MCF 10A (cell line): ENCODE measurements around the gene SOCS7. TPM values are rescaled to one million over a fixed set of nuclear protein-coding genes. Genes with fewer than 3 reads are reported as not detected.

Experiments used
- BruUV-seq: library from RNA; stranded (reverse); fragments of 400-500 nt; replicated peaks from 2 replicates; lab custom pipeline; 2021; lab: Mats Ljungman, UMichigan
- CTCF ChIA-PET: fragments of 300-600 bp; sonication (Branson Sonifier 250); formaldehyde crosslinking; extraction: SDS; loops from one replicate; lab custom pipeline; 2021; ENCODE audit warnings: antibody characterized with exemption, inconsistent platforms; lab: Yijun Ruan, JAX
- POLR2A ChIA-PET: fragments of 300-600, 350-650 bp; sonication (Branson Sonifier 250); formaldehyde crosslinking; extraction: SDS; loops from one replicate; lab custom pipeline; 2020; ENCODE audit warnings: antibody characterized with exemption, inconsistent platforms; lab: Yijun Ruan, JAX
- DNase-seq: peaks from one replicate; pipeline ENCODE4 v3.0.0-alpha.2; 2018; ENCODE audit not compliant: unreplicated experiment
- H3K27ac Mint-ChIP-seq: one replicate; pipeline ENCODE4 v1.8.0; 2022; ENCODE audit warnings: mild to moderate bottlenecking, low read depth, mixed read lengths; ENCODE audit not compliant: unreplicated experiment
- H3K27me3 Mint-ChIP-seq: one replicate; pipeline ENCODE4 v1.8.0; 2022; ENCODE audit warnings: mixed read lengths; ENCODE audit not compliant: insufficient read depth, unreplicated experiment
- H3K36me3 Mint-ChIP-seq: one replicate; pipeline ENCODE4 v1.8.0; 2022; ENCODE audit warnings: mild to moderate bottlenecking, moderate library complexity, mixed read lengths; ENCODE audit not compliant: insufficient read depth, unreplicated experiment
- H3K4me1 Mint-ChIP-seq: one replicate; pipeline ENCODE4 v1.8.0; 2022; ENCODE audit warnings: mixed read lengths; ENCODE audit not compliant: insufficient read depth, unreplicated experiment
- H3K4me3 Mint-ChIP-seq: one replicate; pipeline ENCODE4 v1.8.0; 2022; ENCODE audit warnings: mild to moderate bottlenecking, moderate library complexity, mixed read lengths; ENCODE audit not compliant: unreplicated experiment
- H3K9me3 Mint-ChIP-seq: one replicate; pipeline ENCODE4 v1.8.0; 2022; ENCODE audit warnings: mixed read lengths; ENCODE audit not compliant: unreplicated experiment
- CTCF ChIP-seq: fragments of 200-600 bp; IDR thresholded peaks from one replicate; pipeline ENCODE4 v1.8.0; 2022; ENCODE audit warnings: antibody characterized with exemption, mild to moderate bottlenecking; ENCODE audit not compliant: unreplicated experiment
- intact Hi-C: fragments of 100-400 bp; cut with micrococcal nuclease; formaldehyde crosslinking; loops from 2 replicates; pipeline ENCODE4 v1.14.1; 2022
- total RNA-seq: library from RNA; stranded (reverse); gene quantifications from 2 replicates; pipeline ENCODE4 v1.2.3, GENCODE V29; 2022

SOCS7 gene
- total RNA-seq, 1 experiment from 2014 or later, result 26.2 TPM

GRCh38 chr17:38443356-38444031 lies 91.8 kb downstream of the SOCS7 start:
- no peaks in the 10 kb centered on the region for H3K9me3 Mint-ChIP-seq
- no peak overlapping the region for H3K27ac Mint-ChIP-seq
- DNase-seq, result no peak
- peaks cover 7% of the 10 kb centered on the region for H3K4me1 Mint-ChIP-seq
- POLR2A ChIA-PET, result interaction anchor here (1.3 kb wide), 1 partner anchor 9 kb away, joined by 3 read pairs; no protein-coding TSS in a partner anchor
- no peak overlapping the region for H3K4me3 Mint-ChIP-seq
- no peak for TF ChIP-seq CTCF
- H3K27me3 Mint-ChIP-seq, result no peaks in the 10 kb centered on the region
- CTCF ChIA-PET, result interaction anchor here (0.6 to 5.3 kb wide), 6 partner anchors 20 to 224 kb away, joined by 3 to 27 read pairs (median 3); partner anchors contain the start of gene GPR179
- intact Hi-C loops, result loop anchor here (1.0 to 2.0 kb wide), 2 partner anchors 41 to 141 kb away; no protein-coding TSS in a partner anchor
- H3K36me3 Mint-ChIP-seq, result no peaks in the 10 kb centered on the region
- no TSS peak for BruUV-seq

DNA sequence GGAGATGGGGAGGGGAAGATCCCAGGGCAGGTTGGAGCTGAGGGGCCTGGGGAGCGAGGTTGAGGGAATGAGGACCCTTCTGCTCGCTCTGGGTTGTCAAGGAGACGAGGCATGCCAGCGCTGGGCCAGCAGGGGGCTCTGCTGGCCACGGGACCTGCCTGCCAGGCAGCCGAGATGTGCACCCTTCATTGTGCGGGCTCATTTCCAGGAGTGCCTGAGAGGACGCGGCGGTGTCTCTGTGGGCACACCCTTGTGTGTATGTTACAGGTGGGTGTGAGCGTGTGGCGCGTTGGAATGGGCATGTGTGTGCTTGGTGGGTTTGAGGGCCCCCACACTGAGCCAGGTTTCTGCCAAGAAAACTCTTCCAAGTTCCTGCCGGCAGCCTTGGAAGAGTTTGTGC lies 92.5 kb downstream of the SOCS7 start:
- ChIA-PET CTCF (interaction anchor here (0.9 to 5.3 kb wide), 5 partner anchors 15 to 223 kb away, joined by 3 to 27 read pairs (median 3); no protein-coding TSS in a partner anchor), POLR2A (interaction anchor here (1.3 kb wide), 1 partner anchor 10 kb away, joined by 3 read pairs; no protein-coding TSS in a partner anchor)
- Mint-ChIP-seq H3K27me3 (no peaks in the 10 kb centered on the region), H3K27ac (no peak overlapping the region), H3K4me3 (no peak overlapping the region), H3K9me3 (no peaks in the 10 kb centered on the region), H3K4me1 (peaks cover 8% of the 10 kb centered on the region), H3K36me3 (no peaks in the 10 kb centered on the region)
- TF ChIP-seq CTCF, result peak; percentile 95
- no TSS peak for BruUV-seq
- DNase-seq, result peak; percentile 80
- intact Hi-C loops, result loop anchor here (1.0 to 2.0 kb wide), 2 partner anchors 40 to 141 kb away; no protein-coding TSS in a partner anchor

- H3K27ac Mint-ChIP-seq, result no peak overlapping the region
- intact Hi-C loops, result no loop called here
- no peak for TF ChIP-seq CTCF
- H3K9me3 Mint-ChIP-seq, result no peaks in the 10 kb centered on the region
- POLR2A ChIA-PET, result interaction anchor here (0.6 kb wide), 1 partner anchor 302 kb away, joined by 3 read pairs; no protein-coding TSS in a partner anchor
- CTCF ChIA-PET, result interaction anchor here (0.9 to 1.2 kb wide), 3 partner anchors 8 to 38 kb away, joined by 4 to 5 read pairs (median 4); no protein-coding TSS in a partner anchor
- H3K36me3 Mint-ChIP-seq, result no peaks in the 10 kb centered on the region
- no TSS peak for BruUV-seq
- no peaks in the 10 kb centered on the region for H3K27me3 Mint-ChIP-seq
- no peak overlapping the region for H3K4me3 Mint-ChIP-seq
- no peak for DNase-seq
- H3K4me1 Mint-ChIP-seq, result peaks cover 22% of the 10 kb centered on the region
Observed at GRCh38 chr17:38447502-38448085, 96.0 kb downstream of the SOCS7 start.

GRCh38 chr17:38448208-38448771 lies 96.6 kb downstream of the SOCS7 start:
- CTCF ChIA-PET, result interaction anchor here (0.6 kb wide), 1 partner anchor 18 kb away, joined by 3 read pairs; no protein-coding TSS in a partner anchor
- intact Hi-C loops, result no loop called here

More at GRCh38 chr17:38448208-38448771, 96.6 kb downstream of the SOCS7 start:
- H3K4me1 Mint-ChIP-seq, result peaks cover 28% of the 10 kb centered on the region
- peaks cover 7% of the 10 kb centered on the region for H3K27me3 Mint-ChIP-seq
- no peak overlapping the region for H3K27ac Mint-ChIP-seq
- TF ChIP-seq CTCF, result no peak
- no peak for DNase-seq
- no peaks in the 10 kb centered on the region for H3K9me3 Mint-ChIP-seq
- POLR2A ChIA-PET, result no interaction called here
- BruUV-seq, result no TSS peak
- H3K36me3 Mint-ChIP-seq, result no peaks in the 10 kb centered on the region
- H3K4me3 Mint-ChIP-seq, result no peak overlapping the region
